GM12891 (cell line): ENCODE measurements around the gene COPE.

ENCODE experiments used
- PAX5 ChIP-seq: IDR thresholded peaks from 2 replicates; pipeline ENCODE4 v1.6.1; 2011; ENCODE audit warnings: low read length, moderate library complexity, mild to moderate bottlenecking; ENCODE audit not compliant: insufficient read depth, severe bottlenecking
- POLR2A ChIP-seq: IDR thresholded peaks from 2 replicates; pipeline ENCODE4 v1.6.1; 2011; ENCODE audit warnings: low read depth, low read length, control low read depth
- POLR2AphosphoS5 ChIP-seq: IDR thresholded peaks from 2 replicates; pipeline ENCODE4 v1.6.1; 2011; ENCODE audit warnings: low read depth, low read length, control low read depth
- POU2F2 ChIP-seq: IDR thresholded peaks from 2 replicates; pipeline ENCODE4 v1.6.1; 2011; ENCODE audit warnings: low read depth, mild to moderate bottlenecking, control low read depth, low read length, moderate library complexity
- SPI1 ChIP-seq: IDR thresholded peaks from 2 replicates; pipeline ENCODE4 v1.6.1; 2011; ENCODE audit warnings: low read depth, low read length, control low read depth
- TAF1 ChIP-seq: IDR thresholded peaks from 2 replicates; pipeline ENCODE4 v1.6.1; 2011; ENCODE audit warnings: low read depth, low read length, control low read depth

- TF ChIP-seq POLR2A = no peak
- peak; percentile 28; the same call in 1 of the 2 replicates for TF ChIP-seq POLR2AphosphoS5
- TF ChIP-seq TAF1 = no peak
- TF ChIP-seq SPI1 = no peak
- TF ChIP-seq PAX5 = no peak
- no peak for TF ChIP-seq POU2F2
These were observed 65.3 kb downstream of the COPE start for GRCh38 chr19:18853755-18854427.
